Fibroblast of mammary gland (primary cell): ENCODE results near the gene MED13L.

ENCODE experiments used
- DNase-seq: peaks from one replicate; pipeline ENCODE4 v3.0.0-alpha.2; 2010; ENCODE audit warnings: low read depth
- H3K4me3 ChIP-seq: 2 replicates; pipeline ENCODE4 v1.5.1; 2011; ENCODE audit warnings: low read depth, mild to moderate bottlenecking, low read length, moderate library complexity; ENCODE audit not compliant: control insufficient read depth
- CTCF ChIP-seq: conservative IDR thresholded peaks from 2 replicates; pipeline ENCODE4 v1.5.1; 2011; ENCODE audit warnings: low read depth, low read length, inconsistent platforms; ENCODE audit not compliant: control insufficient read depth, insufficient read depth

The MED13L gene

GRCh38 chr12:116194935-116195431 is 82.5 kb downstream of the MED13L start:
- H3K4me3 ChIP-seq, result no peak overlapping the region
- no peak for TF ChIP-seq CTCF
- DNase-seq, result no peak

DNA sequence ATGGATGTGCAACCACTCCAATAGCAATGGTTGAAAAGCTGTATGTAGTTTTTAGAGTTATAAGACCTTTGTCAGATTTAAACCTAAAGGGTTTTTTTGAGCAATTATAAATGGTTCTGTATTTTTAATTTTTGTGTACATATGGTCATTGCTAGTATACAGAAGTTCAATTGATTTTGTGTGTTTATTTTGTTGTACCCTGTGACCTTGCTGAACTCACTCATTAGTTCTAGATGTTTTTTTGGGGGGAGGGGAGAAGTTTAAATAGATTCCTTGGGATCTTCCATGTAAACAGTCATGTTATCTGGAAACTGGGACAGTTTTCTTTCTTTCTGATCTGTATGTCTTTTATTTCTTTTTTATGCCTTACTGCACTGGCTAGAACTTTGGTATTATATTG is 87.8 kb downstream of the MED13L start:
- TF ChIP-seq CTCF, result no peak
- no peak for DNase-seq
- no peak overlapping the region for H3K4me3 ChIP-seq

DNA sequence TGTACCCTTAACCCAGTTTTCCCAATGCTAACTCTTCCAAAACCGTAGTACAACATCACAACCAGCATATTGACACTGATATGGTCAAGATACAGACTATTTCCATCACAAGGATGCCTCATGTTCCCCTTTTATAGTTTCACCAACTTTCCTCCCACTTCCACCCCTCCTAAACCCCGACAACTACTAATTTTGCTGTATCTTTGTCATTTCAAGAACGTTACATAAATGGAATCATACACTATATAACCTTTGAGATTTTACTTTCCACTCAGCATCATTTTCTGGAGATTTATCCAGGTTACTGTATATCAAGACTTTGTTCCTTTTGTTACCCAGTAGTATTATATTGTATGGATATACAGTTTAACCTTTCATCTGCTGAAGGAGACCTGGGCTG is 88.9 kb downstream of the MED13L start:
- DNase-seq, result no peak
- TF ChIP-seq CTCF, result no peak
- no peak overlapping the region for H3K4me3 ChIP-seq

DNA sequence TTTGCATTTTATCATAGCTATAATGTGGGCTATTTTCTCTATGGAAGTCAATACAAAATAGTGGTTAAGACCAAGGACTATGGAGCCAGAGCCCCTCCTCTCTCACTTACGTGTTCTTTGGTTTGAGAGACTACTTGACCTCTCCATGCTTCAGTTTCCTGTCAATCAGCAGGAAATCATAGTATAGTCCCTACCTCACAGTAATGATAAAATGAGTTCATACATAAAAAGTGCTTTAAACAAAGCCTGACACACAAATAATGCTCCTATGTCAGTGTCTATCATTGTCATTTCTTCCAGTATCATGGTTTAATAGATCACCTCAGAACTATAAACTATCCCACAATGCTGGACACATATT is 90.4 kb downstream of the MED13L start:
- TF ChIP-seq CTCF, result no peak
- H3K4me3 ChIP-seq, result no peak overlapping the region
- no peak for DNase-seq

DNA sequence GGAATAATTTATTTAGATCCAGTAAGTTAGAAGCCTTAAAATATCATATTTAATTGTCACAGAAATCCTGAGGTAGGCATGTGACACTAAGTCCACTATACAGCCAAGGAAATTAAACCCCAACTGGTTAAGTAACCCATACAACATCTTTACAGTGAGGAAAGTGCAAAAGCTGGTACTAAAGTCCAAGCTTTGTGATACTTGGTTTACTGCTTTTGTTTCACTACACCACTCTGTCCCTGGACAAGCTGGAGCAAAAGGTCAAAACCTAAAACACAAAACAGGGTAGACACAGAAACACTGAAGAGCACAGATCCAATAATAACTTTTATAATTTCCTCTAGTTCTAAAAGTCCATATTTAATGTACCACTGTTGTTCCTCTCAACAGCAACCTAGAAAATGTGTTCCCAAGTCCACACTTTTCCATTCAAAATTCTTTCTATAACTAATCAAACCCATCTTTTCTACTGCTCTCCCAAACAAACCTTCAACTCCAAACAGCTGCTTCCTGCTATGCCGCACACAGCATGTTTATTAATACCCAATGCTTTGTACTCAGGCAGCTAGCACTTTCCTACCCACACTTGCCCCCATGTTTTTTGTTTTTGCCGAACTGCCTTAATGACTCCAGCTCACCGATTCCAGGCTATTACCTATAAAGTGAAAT is 90.9 kb downstream of the MED13L start:
- no peak for TF ChIP-seq CTCF
- no peak for DNase-seq
- H3K4me3 ChIP-seq, result no peak overlapping the region

DNA sequence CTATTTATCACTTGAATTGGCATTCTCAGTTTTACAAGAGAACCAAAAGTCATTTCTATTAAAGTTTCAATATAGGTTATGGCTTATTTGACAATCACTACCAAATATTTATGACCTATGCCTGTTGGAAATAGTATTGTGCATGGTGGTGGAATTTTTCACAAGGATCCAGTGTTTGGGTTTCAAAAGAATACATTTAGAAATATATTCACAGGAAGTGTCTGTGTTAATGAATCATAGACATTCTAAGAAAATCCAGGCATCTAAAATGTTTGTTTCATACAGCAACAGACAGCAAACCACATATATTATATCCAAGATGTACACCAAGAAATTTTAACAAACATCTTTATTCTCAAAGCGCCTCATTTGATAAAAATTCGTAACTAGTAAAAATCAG is 92.7 kb downstream of the MED13L start:
- no peak for TF ChIP-seq CTCF
- no peak for DNase-seq
- H3K4me3 ChIP-seq, result no peak overlapping the region

DNA sequence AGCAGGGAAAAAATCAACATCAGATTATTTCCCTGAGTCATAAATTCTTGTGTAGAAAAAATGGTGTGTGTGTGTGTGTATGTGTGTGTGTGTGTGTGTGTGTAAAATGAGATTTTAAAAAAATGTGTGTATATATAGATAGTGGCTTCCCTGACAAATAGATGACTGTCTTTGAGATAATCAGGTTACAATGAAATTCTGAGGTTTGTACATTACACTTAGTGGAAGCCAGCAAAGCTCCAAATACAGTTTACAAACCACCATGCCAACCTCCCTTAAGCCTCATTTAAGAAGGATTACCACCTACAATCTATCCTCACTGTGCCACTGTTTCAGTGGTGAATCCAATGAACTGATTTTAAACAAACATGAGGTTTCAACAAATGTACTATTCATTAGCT is 93.8 kb downstream of the MED13L start:
- no peak for TF ChIP-seq CTCF
- no peak overlapping the region for H3K4me3 ChIP-seq
- no peak for DNase-seq
